GM23338 (cell line): ENCODE data around the gene OR51G1. TPM values are rescaled to one million over a fixed set of nuclear protein-coding genes. Genes with fewer than 3 reads are reported as not detected.

Source experiments
- ATAC-seq: fragments of 200-7000 bp; cut with Tn5 transposase; 3 replicates; pipeline ENCODE4 v1.9.1; 2020
- DNase-seq: peaks from one replicate; pipeline ENCODE4 v3.0.0-alpha.2; 2015; ENCODE audit warnings: low spot score
- H2AFZ ChIP-seq: fragments of 200-600 bp; sonication (generic); 2 replicates; pipeline ENCODE4 v1.8.0; 2016; ENCODE audit warnings: antibody characterized with exemption, mild to moderate bottlenecking, moderate library complexity
- H3F3A ChIP-seq: fragments of 200-600 bp; sonication (generic); replicated peaks from 2 replicates; pipeline ENCODE4 v1.8.0; 2017; ENCODE audit warnings: antibody characterized with exemption, mixed run types, low read depth
- H3K27ac ChIP-seq: fragments of 200-600 bp; sonication (generic); 2 replicates; pipeline ENCODE4 v1.6.1; 2016; ENCODE audit warnings: low read depth
- H3K27me3 ChIP-seq: fragments of 200-600 bp; sonication (generic); 2 replicates; pipeline ENCODE4 v1.8.0; 2016; ENCODE audit warnings: mild to moderate bottlenecking, mixed run types, moderate library complexity; ENCODE audit not compliant: insufficient read depth
- H3K36me3 ChIP-seq: fragments of 200-600 bp; sonication (generic); 2 replicates; pipeline ENCODE4 v1.8.0; 2016; ENCODE audit warnings: mild to moderate bottlenecking; ENCODE audit not compliant: insufficient read depth
- H3K4me1 ChIP-seq: fragments of 200-600 bp; sonication (generic); 2 replicates; pipeline ENCODE4 v1.8.0; 2016; ENCODE audit warnings: mild to moderate bottlenecking, moderate library complexity; ENCODE audit not compliant: insufficient read depth
- H3K4me2 ChIP-seq: fragments of 200-600 bp; sonication (generic); 2 replicates; pipeline ENCODE4 v1.7.1; 2017; ENCODE audit warnings: mixed run types
- H3K4me3 ChIP-seq: fragments of 200-600 bp; sonication (generic); 2 replicates; pipeline ENCODE4 v1.6.1; 2016; ENCODE audit warnings: mixed run types
- H3K79me2 ChIP-seq: fragments of 200-600 bp; sonication (generic); replicated peaks from 2 replicates; pipeline ENCODE4 v1.8.0; 2017; ENCODE audit warnings: mild to moderate bottlenecking; ENCODE audit not compliant: insufficient read depth
- H3K9me2 ChIP-seq: fragments of 200-600 bp; sonication (generic); 2 replicates; pipeline ENCODE4 v1.8.0; 2017; ENCODE audit not compliant: insufficient read depth
- H4K20me1 ChIP-seq: fragments of 200-600 bp; sonication (generic); replicated peaks from 2 replicates; pipeline ENCODE4 v1.8.0; 2017; ENCODE audit warnings: mild to moderate bottlenecking; ENCODE audit not compliant: insufficient read depth
- H3K27ac Mint-ChIP-seq: 2 replicates; pipeline ENCODE4 v1.8.0; 2020; ENCODE audit warnings: inconsistent platforms, mild to moderate bottlenecking, moderate library complexity, mixed read lengths
- H3K27me3 Mint-ChIP-seq: 3 replicates; pipeline ENCODE4 v1.8.0; 2022; ENCODE audit warnings: low read depth, mild to moderate bottlenecking, moderate library complexity, mixed read lengths, inconsistent platforms; ENCODE audit not compliant: insufficient read depth, poor library complexity
- H3K36me3 Mint-ChIP-seq: 3 replicates; pipeline ENCODE4 v1.8.0; 2021; ENCODE audit warnings: low read depth, mild to moderate bottlenecking, inconsistent platforms, moderate library complexity, mixed read lengths
- H3K4me1 Mint-ChIP-seq: 3 replicates; pipeline ENCODE4 v1.8.0; 2020; ENCODE audit warnings: mild to moderate bottlenecking, inconsistent platforms, mixed read lengths
- H3K4me3 Mint-ChIP-seq: 3 replicates; pipeline ENCODE4 v1.8.0; 2021; ENCODE audit warnings: moderate library complexity, mild to moderate bottlenecking, inconsistent platforms, mixed read lengths
- H3K9me3 Mint-ChIP-seq: 3 replicates; pipeline ENCODE4 v1.8.0; 2020; ENCODE audit warnings: moderate library complexity, mild to moderate bottlenecking, inconsistent platforms, mixed read lengths
- CREB1 ChIP-seq: fragments of 250-450 bp; sonication (Bioruptor Pico); IDR thresholded peaks from 2 replicates; pipeline ENCODE4 v1.5.0; 2020; ENCODE audit warnings: low read depth, mild to moderate bottlenecking, moderate library complexity
- EZH2 ChIP-seq: fragments of 200-600 bp; sonication (generic); IDR thresholded peaks from one replicate; pipeline ENCODE4 v1.8.0; 2017; ENCODE audit warnings: antibody characterized with exemption, mild to moderate bottlenecking, low read depth; ENCODE audit not compliant: unreplicated experiment
- EZH2phosphoT487 ChIP-seq: fragments of 200-600 bp; sonication (generic); IDR thresholded peaks from one replicate; pipeline ENCODE4 v1.8.1; 2018; ENCODE audit warnings: antibody characterized with exemption; ENCODE audit not compliant: unreplicated experiment
- JUNB ChIP-seq: IDR thresholded peaks from one replicate; pipeline ENCODE4 v1.6.1; 2016; ENCODE audit warnings: antibody characterized with exemption; ENCODE audit not compliant: unreplicated experiment
- NANOG ChIP-seq: IDR thresholded peaks from 2 replicates; pipeline ENCODE4 v1.6.1; 2016; ENCODE audit warnings: antibody characterized with exemption, borderline replicate concordance
- POLR2AphosphoS5 ChIP-seq: IDR thresholded peaks from 2 replicates; pipeline ENCODE4 v1.6.1; 2016; ENCODE audit warnings: antibody characterized with exemption, low read depth
- REST ChIP-seq: IDR thresholded peaks from one replicate; pipeline ENCODE4 v1.6.1; 2018; ENCODE audit warnings: antibody characterized with exemption; ENCODE audit not compliant: unreplicated experiment
- STAT1 ChIP-seq: IDR thresholded peaks from one replicate; pipeline ENCODE4 v1.6.1; 2016; ENCODE audit warnings: antibody characterized with exemption; ENCODE audit not compliant: unreplicated experiment
- ZNF114 ChIP-seq: fragments of 250-450 bp; sonication (Bioruptor Pico); IDR thresholded peaks from 2 replicates; pipeline ENCODE4 v1.5.0; 2020; ENCODE audit warnings: mild to moderate bottlenecking, moderate library complexity
- ZNF331 ChIP-seq: fragments of 250-450 bp; sonication (Bioruptor Pico); IDR thresholded peaks from 2 replicates; pipeline ENCODE4 v1.5.0; 2020; ENCODE audit warnings: low read depth, mild to moderate bottlenecking, moderate library complexity
- ZNF462 ChIP-seq: fragments of 250-450 bp; sonication (Bioruptor Pico); IDR thresholded peaks from 2 replicates; pipeline ENCODE4 v1.5.0; 2020; ENCODE audit warnings: mild to moderate bottlenecking, moderate library complexity
- polyA plus RNA-seq: library from polyadenylated mRNA; unstranded; fragments of >200 nt; fragmentation: Nextera tagmentation; extraction: Ambion mirVana; gene quantifications from 2 replicates; pipeline ENCODE4 v1.2.1, GENCODE V29; 2016
- total RNA-seq: library from RNA; depleted of rRNA; stranded (reverse); fragments of >200 nt; shearing (Covaris generic); gene quantifications from 2 replicates; pipeline ENCODE4 v1.2.3, GENCODE V29; 2014
- TF ChIP-seq, protein P1 (sequence below): IDR thresholded peaks from 2 replicates; pipeline ENCODE4 v1.6.1; 2016; ENCODE audit warnings: antibody characterized with exemption
- TF ChIP-seq, protein P2 (sequence below), 2 experiments: fragments of 200-600 bp in 1 of 2; sonication (generic) in 1 of 2; conservative IDR thresholded peaks; 2 replicates each; pipeline versions ENCODE4 v1.5.1 to v1.6.1; 2016 to 2017; ENCODE audit warnings: antibody characterized with exemption in 2 of 2, low read depth in 2 of 2, mild to moderate bottlenecking in 2 of 2, moderate library complexity in 1 of 2

Gene OR51G1
- total and polyA plus RNA-seq, 2 experiments from 2014 or later: not detected

DNA sequence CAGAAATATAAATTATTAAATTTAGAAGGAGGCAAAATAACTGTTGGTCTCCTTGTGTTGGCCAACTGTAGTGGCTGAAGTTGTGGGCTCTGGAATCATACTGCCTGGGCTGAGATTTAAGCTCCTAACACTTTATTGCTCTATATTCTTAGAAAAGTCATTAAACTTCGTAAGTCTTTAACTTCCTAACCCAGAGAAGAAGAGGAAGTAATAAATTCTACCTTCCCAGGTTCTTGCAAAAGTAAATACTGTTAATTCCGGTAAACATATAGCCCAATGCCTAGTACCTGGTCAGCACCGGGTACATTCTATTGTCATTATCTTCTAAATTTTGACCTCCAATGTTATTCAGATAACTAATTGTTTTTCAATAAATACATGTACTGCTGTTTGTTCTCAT lies 38.0 kb downstream of the OR51G1 start:
- H3K4me1 Mint-ChIP-seq: no peaks in the 10 kb centered on the region
- no peaks in the 10 kb centered on the region for H3K9me3 Mint-ChIP-seq
- TF ChIP-seq CREB1 (CRISPR knock-in tag): no peak
- TF ChIP-seq EZH2: no peak
- TF ChIP-seq POLR2AphosphoS5: no peak
- no peak for TF ChIP-seq ZNF331 (CRISPR knock-in tag)
- no peak for TF ChIP-seq ZNF462 (CRISPR knock-in tag)
- no peak for TF ChIP-seq ZNF114 (CRISPR knock-in tag)
- TF ChIP-seq NANOG: no peak
- no peak for TF ChIP-seq REST
- TF ChIP-seq JUNB: no peak
- no peak for TF ChIP-seq STAT1
- TF ChIP-seq, protein P1, sequence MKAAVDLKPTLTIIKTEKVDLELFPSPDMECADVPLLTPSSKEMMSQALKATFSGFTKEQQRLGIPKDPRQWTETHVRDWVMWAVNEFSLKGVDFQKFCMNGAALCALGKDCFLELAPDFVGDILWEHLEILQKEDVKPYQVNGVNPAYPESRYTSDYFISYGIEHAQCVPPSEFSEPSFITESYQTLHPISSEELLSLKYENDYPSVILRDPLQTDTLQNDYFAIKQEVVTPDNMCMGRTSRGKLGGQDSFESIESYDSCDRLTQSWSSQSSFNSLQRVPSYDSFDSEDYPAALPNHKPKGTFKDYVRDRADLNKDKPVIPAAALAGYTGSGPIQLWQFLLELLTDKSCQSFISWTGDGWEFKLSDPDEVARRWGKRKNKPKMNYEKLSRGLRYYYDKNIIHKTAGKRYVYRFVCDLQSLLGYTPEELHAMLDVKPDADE: no peak
- TF ChIP-seq, protein P2, sequence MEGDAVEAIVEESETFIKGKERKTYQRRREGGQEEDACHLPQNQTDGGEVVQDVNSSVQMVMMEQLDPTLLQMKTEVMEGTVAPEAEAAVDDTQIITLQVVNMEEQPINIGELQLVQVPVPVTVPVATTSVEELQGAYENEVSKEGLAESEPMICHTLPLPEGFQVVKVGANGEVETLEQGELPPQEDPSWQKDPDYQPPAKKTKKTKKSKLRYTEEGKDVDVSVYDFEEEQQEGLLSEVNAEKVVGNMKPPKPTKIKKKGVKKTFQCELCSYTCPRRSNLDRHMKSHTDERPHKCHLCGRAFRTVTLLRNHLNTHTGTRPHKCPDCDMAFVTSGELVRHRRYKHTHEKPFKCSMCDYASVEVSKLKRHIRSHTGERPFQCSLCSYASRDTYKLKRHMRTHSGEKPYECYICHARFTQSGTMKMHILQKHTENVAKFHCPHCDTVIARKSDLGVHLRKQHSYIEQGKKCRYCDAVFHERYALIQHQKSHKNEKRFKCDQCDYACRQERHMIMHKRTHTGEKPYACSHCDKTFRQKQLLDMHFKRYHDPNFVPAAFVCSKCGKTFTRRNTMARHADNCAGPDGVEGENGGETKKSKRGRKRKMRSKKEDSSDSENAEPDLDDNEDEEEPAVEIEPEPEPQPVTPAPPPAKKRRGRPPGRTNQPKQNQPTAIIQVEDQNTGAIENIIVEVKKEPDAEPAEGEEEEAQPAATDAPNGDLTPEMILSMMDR (conservative IDR thresholded peaks at IDR 0.05; ENCODE audit: low read depth in 2 of 2): no peak
- no peak for TF ChIP-seq EZH2phosphoT487
- Histone ChIP-seq H3K4me2 (no peak overlapping the region), H3K27me3 (no peaks in the 10 kb centered on the region), H2AFZ (no peak overlapping the region), H3K9me2 (peaks cover 7% of the 10 kb centered on the region), H3K79me2 (no peaks in the 10 kb centered on the region), H4K20me1 (no peaks in the 10 kb centered on the region), H3K36me3 (no peaks in the 10 kb centered on the region), H3K4me3 (no peak overlapping the region), H3F3A (no peaks in the 10 kb centered on the region), H3K27ac (no peak overlapping the region), H3K4me1 (no peaks in the 10 kb centered on the region)
- DNase-seq (no peak), ATAC-seq (no peak)
- H3K4me3 Mint-ChIP-seq: no peak overlapping the region
- no peaks in the 10 kb centered on the region for H3K36me3 Mint-ChIP-seq
- no peak overlapping the region for H3K27ac Mint-ChIP-seq
- H3K27me3 Mint-ChIP-seq: no peaks in the 10 kb centered on the region
